HG02763 (cell line): Measurements from ENCODE around the gene ANKS1A.

Experiments used
- ATAC-seq: cut with Tn5 transposase; IDR thresholded peaks from one replicate; pipeline ENCODE4 v1.9.1; 2021; ENCODE audit warnings: mild to moderate bottlenecking, moderate library complexity; ENCODE audit not compliant: unreplicated experiment

Gene ANKS1A

DNA sequence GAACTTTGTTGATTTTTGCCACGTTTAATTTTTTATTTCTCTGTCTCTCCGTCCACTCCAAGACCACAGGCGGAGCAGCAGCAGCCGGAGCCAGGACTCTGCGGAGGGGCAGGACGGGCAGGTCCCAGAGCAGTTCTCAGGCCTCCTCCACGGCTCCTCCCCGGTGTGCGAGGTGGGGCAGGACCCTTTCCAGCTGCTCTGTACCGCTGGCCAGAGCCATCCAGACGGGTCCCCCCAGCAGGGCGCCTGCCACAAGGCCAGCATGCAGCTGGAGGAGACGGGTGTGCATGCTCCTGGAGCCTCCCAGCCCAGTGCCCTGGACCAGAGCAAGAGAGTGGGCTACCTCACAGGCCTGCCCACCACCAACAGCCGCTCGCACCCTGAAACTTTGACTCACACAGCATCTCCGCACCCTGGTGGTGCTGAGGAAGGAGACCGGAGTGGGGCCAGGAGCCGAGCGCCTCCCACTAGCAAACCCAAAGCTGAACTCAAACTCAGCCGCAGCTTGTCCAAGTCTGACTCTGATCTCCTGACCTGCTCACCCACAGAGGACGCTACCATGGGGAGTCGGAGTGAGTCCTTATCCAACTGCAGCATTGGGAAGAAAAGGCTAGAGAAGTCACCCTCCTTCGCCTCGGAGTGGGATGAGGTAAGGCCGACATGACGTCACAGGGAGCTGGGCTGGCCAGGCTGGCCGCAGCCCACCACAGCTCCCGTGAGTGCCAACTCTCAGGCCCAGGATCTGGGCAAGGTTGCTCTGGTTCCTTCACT is 128.5 kb downstream of the ANKS1A start:
- ATAC-seq: no peak

DNA sequence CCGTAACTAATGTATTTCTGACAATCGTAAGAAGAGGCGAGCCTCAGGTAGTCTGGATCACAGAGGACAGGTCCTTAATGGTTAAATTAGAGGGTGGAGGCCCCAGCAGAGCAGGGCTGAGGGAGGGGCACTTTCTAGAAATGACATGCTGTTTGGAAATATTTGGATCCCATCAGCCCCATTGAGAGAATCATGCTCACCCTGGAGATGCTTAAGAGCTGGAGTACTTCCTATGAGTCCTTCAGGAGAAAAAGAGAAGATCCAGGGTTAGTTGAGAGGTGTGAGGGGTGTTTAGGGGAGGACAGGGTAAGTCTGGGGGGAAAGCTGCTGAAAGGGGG is 129.1 kb downstream of the ANKS1A start:
- ATAC-seq: no peak

DNA sequence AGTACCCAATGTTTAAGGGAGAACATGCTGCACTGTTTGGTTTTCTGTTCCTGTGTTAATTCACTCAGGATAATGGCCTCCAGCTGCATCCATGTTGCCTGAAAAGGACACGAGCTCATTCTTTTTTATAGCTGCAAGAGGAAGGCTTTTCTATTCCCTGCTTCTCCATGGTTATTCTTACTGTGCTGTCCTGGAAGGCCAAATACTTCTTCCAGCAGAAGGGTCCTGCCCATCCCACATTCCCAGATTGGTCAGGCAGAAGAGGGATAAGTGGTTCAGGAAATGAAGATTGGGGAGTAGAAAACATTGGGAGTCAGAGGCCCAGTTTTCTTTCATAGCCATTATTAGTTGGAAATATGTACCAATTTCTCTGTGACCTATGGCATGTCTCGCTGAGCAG is 129.7 kb downstream of the ANKS1A start:
- no peak for ATAC-seq

DNA sequence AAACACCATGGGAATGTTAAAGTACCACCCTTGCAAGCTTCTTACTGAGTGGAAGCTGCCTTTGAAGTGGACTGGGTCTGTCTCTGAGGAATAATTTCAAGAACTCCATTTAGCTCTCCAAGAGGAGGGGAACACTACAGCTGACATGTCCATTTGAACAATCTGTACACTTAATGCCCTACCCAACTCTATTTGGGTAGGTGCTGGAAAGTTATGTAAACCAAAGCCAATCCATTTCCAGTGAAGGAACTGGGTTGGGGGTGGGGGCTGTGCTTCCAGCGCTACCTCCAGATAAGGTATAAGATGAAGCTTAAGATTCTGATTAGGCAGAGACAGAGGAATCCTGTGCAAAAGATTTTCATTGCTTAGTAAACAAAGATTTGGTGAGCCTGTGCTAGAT is 130.1 kb downstream of the ANKS1A start:
- ATAC-seq: no peak

DNA sequence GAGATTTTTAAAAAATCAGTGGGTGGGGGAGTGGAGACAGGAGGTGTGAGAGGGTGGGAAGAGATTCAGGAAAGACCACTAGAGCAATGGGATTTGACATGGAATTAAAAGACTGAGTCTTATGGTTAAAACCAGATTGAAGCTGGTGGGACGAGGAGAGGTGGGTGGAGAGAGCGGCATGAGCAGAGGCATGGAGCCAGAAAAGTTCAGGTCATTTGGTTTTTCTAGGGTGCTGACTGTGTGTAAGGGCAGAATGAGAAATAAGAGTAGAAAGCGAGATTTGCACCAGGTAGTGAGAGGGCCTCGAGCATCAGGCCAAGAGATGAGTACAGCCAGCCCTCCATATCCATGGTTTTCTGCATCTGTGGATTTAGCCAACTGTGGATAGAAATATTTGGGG is 130.8 kb downstream of the ANKS1A start:
- ATAC-seq: no peak

DNA sequence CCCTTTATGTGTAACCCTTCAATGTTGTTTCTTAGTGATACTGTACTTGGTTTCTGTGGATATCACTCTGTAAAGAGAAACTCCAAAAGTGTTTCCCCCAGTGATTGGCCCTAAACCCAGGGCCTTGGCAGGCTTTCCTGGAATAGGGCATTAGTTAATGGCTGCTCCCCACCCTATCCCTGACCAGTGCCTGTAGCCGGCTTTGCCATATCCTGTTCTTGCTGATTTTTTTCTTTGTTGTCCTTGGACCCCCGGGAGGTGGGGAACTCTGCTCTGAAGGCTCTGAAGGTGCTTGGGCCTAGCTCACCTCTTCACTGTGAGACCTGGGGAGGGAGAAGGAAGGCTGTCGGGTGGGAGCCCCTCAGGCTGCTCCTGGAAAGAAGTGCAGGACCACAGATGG is 131.9 kb downstream of the ANKS1A start:
- no peak for ATAC-seq

DNA sequence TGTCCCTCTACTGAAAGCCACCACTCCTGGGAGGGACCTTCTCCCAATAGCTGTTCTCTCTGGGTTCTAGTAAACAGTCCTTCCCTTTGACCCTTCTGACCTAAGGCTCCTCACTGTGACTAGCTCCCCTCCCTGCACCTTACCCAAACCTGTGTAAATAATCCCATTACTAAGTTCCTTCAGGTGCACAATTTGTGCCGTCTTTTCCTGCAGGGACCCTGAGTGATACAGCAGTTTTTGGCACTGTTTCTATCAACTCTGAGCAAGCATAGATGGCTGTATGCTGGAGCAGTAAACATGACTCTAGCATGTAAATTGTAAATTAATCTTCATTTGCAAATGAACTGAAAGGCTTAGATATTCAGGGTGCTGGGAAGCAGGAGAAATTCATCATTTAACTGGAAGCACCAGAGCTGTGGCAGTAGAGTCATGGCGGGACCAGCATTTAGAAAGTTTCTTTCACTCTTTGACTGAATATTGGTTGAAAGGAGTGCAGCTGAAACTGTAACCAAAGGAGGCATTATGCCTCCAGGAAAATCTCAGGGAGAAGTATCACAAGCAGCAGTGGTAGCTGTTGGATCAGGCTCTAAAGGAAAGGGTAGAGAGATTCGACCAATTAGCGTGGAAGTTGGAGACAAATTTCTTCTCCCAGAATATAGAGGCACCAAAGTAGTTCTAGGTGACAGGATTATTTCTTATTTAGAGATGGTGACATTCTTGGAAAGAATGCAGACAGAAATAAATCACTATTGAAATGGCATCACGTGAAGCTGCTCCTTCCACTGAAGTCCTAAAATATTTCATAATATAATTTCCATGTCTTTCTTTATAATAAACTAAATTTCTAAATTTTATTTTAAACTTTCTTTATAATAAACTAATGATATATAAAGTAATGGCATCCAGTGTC is 134.3 kb downstream of the ANKS1A start:
- ATAC-seq: no peak

DNA sequence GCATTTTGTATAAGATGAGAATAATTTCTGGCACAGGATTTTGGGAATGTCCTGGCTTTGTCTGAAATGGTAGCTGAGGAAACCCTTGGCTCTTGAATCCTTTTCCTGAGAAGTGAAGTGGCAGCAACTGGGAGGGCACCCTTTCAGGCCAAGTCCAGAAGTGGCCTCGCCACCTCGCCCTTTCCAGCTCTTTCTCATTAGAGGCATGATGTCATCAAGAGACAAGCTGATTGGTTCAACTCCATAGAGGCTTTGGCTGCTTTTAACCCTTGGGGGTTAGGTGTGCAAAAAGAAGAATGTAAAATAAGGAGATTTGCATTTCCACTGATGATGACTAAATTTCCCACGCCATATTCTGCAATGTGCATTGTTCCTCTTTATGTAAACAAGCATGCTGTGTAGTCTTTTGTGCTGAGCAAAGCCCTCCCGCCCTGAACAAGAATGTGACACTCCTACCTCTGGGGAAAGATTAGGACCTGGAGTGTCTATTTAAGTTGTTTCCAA is 135.5 kb downstream of the ANKS1A start:
- ATAC-seq: no peak

DNA sequence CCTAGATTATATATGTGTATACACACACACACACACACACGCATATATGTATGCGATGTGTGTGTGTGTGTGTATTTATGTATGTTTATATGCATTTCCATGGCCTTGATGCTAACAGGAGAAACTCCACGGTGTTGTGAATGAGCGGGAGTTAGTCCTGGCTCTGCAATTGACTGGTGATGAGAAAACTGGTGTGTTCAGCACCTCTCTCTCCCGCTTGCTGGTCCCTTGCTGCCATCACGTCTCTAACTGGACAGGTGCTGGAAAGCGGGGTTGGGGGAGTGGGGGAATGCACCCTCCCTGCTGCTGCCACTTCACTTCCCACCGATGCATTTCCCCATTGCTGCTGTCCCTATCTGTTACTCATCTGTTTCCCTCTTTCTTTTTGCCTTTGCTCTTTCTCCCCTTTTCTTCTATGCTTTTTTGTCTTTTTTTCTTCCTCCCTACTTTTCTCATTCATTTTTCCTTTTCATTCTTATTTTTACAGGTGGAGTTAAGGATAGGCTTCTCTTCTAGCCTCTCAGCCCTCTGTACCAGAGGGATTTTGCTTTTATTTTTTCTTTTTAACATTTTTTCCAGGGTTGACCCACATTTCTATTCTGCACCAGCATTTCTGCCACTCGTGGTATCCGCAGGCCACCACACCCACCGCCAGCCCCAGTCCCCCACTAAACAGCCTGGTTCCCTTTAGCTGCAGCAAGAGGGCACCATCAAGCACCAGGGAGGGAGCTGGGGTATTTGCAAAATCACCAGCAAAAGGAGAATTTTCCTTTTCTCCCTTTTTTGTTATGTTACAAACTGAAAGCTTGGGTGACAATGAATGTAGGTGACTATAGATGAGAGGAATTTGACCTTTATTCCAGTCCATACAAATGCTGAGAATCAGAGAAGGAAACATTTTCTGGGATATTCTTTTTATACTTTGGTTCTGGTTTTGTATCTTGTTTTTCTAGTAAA is 136.5 kb downstream of the ANKS1A start:
- no peak for ATAC-seq

DNA sequence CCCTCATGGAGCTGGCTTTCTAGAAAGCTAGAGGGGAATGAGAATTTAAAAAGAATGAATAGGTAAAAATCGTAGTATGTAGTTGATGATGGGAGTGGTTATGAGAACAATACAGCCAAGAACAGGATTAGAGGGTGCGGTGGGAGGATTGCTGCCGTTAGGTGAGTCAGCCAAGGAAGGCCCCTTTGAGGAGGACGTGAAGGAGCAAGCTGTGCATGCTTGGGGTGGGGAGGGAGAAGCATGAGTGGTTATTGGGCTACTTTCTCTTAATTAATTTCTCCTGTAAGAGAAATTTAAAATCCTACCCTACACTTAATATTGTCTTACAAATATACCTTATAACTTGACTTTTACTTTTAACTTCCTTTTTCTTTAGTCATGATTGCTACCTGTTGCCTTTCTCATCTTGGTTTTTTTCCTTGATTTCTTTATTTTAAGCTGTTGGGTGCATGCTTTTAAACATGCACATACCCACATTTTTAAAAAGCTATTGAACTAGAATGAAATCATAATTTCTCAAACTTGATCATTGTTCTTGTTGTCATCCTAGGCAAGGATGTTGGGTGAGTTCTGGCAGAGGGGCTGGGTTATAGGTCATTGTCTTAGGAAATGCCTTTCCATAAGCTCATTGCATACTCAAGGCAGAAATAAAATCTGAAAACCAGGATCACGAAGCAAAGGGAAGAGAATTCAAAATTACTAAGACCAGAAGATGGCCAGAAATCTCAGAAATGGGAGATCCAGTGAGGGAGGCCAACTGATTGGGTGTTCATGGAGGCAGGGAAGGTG is 137.6 kb downstream of the ANKS1A start:
- ATAC-seq: no peak

DNA sequence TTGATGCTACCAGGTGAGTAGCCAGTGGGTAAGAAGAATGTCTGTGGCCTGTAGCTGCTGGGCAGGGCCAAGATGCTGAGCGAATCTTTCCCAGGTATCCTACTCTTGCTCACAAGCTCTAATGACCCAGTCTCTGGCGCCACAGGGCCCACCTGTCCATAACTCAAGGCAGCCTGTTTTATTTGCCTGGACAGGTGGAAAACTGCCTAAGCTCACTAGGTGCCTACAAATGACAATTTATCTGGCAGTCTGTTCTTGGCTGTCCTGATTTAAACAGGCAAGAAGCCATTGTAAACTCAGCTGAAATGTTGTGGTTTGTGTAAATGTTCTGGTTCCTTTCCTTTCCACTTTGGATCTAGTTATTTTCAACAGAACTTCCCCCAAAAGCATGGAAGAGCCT is 138.8 kb downstream of the ANKS1A start:
- ATAC-seq: no peak

DNA sequence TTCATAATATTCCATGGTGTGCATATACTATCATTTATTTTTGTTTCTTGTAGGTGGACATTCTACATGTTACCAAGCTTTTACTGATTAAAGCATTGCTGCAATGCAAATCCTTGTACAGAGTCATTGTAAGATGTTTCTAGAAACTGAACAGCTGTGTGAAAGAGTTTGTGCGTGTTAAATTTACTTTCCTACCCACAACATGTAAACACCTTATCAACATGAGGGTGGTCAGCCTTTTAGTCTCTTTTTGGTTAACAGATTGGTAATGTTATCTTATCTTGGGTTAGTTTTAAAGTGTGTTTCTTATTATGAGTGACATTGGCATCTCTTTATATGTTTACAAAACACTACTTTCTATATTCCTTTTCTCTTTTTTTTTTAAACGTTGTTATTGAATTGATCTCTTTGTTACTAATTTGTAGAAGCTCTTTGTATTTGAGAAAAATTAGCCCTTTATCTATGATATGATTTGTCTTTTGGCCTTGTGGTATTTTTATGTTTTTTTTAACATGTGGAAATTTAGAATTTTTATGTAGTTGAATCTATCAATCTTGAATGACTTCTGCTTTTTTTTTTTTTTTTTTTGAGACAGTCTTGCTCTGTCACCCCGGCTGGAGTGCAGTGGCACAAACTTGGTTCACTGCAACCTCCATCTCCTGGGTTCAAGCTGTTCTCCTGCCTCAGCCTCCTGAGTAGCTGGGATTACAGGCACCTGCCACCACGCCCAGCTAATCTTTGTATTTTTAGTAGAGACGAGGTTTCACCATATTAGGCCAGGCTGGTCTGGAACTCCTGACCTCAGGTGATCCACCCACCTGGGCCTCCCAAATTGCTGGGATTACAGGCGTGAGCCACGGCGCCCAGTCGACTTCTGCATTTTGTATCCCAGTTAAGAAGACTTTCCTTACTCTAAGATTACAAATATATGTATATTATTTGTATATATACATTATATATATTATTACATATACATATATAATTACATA is 140.0 kb downstream of the ANKS1A start:
- no peak for ATAC-seq

DNA sequence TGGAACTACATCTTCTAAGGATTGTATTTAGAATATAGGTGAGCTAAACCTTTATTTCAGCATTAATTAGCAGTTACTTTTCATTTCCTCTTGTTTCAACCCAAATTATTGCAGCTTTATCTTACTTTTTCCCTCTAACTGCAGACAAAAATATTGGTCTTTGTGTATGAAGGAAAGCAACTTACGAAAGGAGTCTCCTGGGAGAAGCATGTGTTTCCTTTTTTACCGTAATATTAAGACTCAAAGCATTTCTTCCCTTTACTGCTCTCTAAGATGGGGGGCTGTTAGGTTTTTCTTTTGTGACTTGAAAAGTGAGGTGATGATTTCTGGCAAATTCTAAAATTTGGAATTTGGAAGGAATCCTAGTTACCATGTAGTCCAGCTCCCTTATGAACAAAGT is 141.0 kb downstream of the ANKS1A start:
- ATAC-seq: no peak

DNA sequence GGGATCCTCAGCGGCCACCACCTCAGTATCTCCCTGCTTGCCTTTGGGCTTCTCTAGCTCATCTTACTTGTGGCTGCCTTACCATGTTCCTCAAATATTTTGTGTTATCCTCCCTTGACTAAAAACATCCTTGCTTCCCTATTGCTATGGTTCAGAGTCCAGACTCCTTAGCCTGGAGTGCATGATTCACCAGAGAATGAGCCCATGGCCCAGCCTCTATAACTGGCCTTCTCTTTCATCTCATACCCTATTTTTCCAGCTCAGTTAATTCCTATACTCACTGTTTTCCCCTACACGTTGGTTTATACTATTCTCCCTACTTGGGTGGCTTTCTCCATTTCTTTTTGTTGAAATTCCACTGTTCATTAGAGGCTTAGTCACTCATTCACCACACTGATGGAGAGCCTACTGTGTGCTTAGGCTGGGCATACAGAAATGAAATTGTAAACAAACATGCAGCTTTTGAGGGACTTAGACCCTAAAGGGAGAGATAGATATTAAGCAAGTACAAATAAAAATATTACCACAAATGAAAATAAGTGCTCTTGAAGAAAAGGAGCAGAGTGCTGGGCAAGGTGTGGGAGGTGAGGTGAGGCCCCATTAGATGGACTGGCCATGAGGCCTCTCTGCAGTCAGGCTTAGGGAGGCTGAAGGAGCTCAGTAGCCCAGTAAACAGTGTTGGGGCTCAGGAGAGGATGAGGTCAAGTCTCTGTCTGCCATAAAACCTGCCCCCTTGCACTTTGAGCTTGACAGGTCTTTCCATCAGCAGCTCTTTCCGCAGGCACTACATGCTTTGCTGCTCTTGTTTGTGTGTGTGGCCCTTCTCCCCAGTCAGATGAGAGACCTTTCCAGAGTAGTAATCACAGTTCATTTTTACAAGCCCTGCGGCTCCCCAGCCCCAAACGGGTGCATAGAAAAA is 142.8 kb downstream of the ANKS1A start:
- ATAC-seq: no peak

DNA sequence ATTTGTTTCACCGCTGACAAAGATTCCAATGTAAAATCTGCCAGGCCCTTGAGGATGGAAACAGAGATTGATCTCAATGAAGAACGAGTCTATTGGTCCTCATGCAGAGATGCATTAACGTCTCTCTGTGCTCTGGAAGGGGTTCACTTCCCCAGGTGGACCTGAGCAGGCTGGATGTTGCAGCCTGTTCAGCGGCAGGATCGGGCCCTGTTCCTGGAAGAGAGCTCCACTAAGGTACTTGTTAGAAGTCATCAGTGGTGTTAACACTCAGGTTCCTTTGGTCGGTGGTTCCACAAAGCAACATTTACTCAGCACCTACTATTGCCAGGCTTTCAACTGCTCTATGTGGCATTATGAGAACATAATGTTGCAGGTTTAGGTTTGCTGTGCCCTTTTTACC is 144.6 kb downstream of the ANKS1A start:
- no peak for ATAC-seq

DNA sequence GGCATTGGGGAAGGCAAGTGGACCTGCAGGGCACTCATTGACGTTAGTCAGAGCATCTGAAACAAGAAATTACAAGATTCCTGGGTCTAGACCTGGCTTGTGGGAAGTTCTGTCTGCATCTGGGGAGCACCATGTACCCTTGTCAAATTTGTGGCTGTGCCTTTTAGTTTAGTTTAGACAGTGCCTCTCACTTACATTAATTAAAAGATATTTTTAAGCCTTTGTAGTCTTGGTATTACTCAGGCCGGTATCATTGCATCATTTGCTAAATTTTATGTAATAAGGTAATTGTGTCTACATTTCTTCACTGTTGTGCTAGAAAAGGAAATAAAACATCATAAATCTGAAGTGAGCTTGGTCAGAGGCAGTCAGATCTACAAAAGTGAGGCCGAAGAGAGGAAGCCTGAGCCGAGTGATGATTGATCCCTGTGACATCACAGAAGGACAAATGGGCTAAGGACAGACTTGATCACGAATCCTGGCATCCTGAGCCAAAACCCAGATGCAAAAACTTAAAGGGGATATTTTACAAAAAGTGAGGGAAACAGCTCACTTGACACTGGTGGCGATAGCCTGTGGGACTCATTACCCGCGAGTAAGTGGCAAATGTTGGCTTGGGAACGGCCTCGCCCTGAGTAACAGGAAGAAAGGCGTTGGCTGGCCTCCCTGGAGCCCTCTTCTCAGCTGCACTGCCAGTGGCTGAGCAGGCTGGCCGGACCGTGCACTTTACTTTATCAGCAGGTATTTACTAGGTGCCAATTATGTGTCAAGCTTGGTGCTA is 145.5 kb downstream of the ANKS1A start:
- ATAC-seq: no peak

DNA sequence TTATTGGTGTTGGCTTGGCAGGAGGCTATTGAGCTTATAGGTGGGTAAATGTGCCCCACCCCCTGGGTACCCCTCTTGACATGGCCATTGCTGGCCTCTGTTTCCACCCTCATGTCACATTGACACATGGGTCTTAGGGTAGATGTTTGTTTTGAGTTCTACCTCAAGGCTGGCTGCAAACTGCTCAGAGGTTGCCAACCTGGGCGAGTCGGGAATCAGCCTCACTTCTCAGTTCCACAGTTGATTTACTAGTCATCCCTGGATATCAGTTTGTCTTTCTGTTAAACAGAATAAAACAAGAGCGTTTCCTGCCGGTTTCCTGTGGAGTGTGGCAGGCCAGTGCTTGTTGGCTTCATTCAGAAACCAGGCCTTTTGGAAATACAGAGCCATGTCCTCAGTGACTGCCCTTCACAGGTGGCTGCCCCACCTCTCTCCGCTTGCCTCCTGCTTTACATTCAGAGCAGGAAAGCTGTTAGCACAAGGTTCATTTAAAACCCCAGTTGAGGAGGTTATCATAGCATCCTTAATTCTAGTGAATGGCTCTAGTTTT is 146.5 kb downstream of the ANKS1A start:
- ATAC-seq: no peak
